Progenitor cell of endocrine pancreas (in vitro differentiated cells): ENCODE measurements around the gene ITIH1. TPM values are rescaled to one million over a fixed set of nuclear protein-coding genes. Genes with fewer than 3 reads are reported as not detected.

Source experiments
- DNase-seq: peaks from one replicate; pipeline ENCODE4 v3.0.0; 2021; ENCODE audit warnings: low spot score; ENCODE audit not compliant: unreplicated experiment
- H3K27ac Mint-ChIP-seq: 2 replicates; pipeline ENCODE4 v1.8.0; 2021; ENCODE audit warnings: mild to moderate bottlenecking, moderate library complexity, mixed read lengths
- H3K27me3 Mint-ChIP-seq: 2 replicates; pipeline ENCODE4 v1.8.0; 2021; ENCODE audit warnings: mixed read lengths
- H3K36me3 Mint-ChIP-seq: 2 replicates; pipeline ENCODE4 v1.8.0; 2022; ENCODE audit warnings: mixed read lengths; ENCODE audit not compliant: insufficient read depth
- H3K4me1 Mint-ChIP-seq: 2 replicates; pipeline ENCODE4 v1.8.0; 2021; ENCODE audit warnings: low read depth, mixed read lengths
- H3K4me3 Mint-ChIP-seq: 2 replicates; pipeline ENCODE4 v1.8.0; 2021; ENCODE audit warnings: low read depth, mild to moderate bottlenecking, moderate library complexity, mixed read lengths
- H3K9me3 Mint-ChIP-seq: 2 replicates; pipeline ENCODE4 v1.8.0; 2021; ENCODE audit warnings: low read depth, mixed read lengths
- total RNA-seq: library from RNA; stranded (reverse); gene quantifications from 2 replicates; pipeline ENCODE4 v1.2.1, GENCODE V29; 2021
- TF ChIP-seq, protein P1 (sequence below): fragments of 200-600 bp; sonication (generic); IDR thresholded peaks from one replicate; pipeline ENCODE4 v1.5.0; 2021; ENCODE audit warnings: antibody characterized with exemption, mild to moderate bottlenecking; ENCODE audit not compliant: unreplicated experiment

ITIH1 gene
- total RNA-seq, 1 donor from 2014 or later = 14.1 TPM

GRCh38 chr3:52839268-52839575 lies 61.8 kb downstream of the ITIH1 start:
- DNase-seq = no peak
- H3K4me3 Mint-ChIP-seq = no peak overlapping the region
- H3K27ac Mint-ChIP-seq = peak overlapping the region; percentile 83
- H3K4me1 Mint-ChIP-seq = peaks cover 17% of the 10 kb centered on the region
- no peaks in the 10 kb centered on the region for H3K9me3 Mint-ChIP-seq
- TF ChIP-seq, protein P1, sequence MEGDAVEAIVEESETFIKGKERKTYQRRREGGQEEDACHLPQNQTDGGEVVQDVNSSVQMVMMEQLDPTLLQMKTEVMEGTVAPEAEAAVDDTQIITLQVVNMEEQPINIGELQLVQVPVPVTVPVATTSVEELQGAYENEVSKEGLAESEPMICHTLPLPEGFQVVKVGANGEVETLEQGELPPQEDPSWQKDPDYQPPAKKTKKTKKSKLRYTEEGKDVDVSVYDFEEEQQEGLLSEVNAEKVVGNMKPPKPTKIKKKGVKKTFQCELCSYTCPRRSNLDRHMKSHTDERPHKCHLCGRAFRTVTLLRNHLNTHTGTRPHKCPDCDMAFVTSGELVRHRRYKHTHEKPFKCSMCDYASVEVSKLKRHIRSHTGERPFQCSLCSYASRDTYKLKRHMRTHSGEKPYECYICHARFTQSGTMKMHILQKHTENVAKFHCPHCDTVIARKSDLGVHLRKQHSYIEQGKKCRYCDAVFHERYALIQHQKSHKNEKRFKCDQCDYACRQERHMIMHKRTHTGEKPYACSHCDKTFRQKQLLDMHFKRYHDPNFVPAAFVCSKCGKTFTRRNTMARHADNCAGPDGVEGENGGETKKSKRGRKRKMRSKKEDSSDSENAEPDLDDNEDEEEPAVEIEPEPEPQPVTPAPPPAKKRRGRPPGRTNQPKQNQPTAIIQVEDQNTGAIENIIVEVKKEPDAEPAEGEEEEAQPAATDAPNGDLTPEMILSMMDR = no peak
- H3K36me3 Mint-ChIP-seq = peaks cover 1% of the 10 kb centered on the region
- H3K27me3 Mint-ChIP-seq = no peaks in the 10 kb centered on the region

- Mint-ChIP-seq H3K9me3 (no peaks in the 10 kb centered on the region), H3K27me3 (no peaks in the 10 kb centered on the region), H3K36me3 (peaks cover 1% of the 10 kb centered on the region), H3K4me3 (no peak overlapping the region), H3K27ac (peak overlapping the region; percentile 73), H3K4me1 (peaks cover 17% of the 10 kb centered on the region)
- TF ChIP-seq, protein P1 = no peak
- DNase-seq = no peak
These were observed 62.6 kb downstream of the ITIH1 start for GRCh38 chr3:52839892-52840545.

- no peak for DNase-seq
- H3K27me3 Mint-ChIP-seq = no peaks in the 10 kb centered on the region
- no peak overlapping the region for H3K4me3 Mint-ChIP-seq
- H3K36me3 Mint-ChIP-seq = peaks cover 1% of the 10 kb centered on the region
- no peak overlapping the region for H3K27ac Mint-ChIP-seq
- H3K4me1 Mint-ChIP-seq = peaks cover 13% of the 10 kb centered on the region
- H3K9me3 Mint-ChIP-seq = no peaks in the 10 kb centered on the region
- TF ChIP-seq, protein P1 = no peak
These were observed 64.0 kb downstream of the ITIH1 start for GRCh38 chr3:52841211-52841980.

Other genes starting within 250 kb of the ITIH1 start
- gene NT5DC2, start 243.7 kb upstream of the ITIH1 start, total RNA-seq = 269 and 271 TPM in 2 replicates
- gene UQCC5, start 241.0 kb upstream of the ITIH1 start, total RNA-seq = 14.2 and 18.9 TPM in 2 replicates
- gene PBRM1, start 91.7 kb upstream of the ITIH1 start, total RNA-seq = 128 and 131 TPM in 2 replicates
- 85.9 and 94.0 TPM in 2 replicates for gene GNL3, start 91.6 kb upstream of the ITIH1 start, total RNA-seq
- gene GLT8D1, start 71.8 kb upstream of the ITIH1 start, total RNA-seq = 76.4 and 79.8 TPM in 2 replicates
- 85.1 and 89.6 TPM in 2 replicates for gene SPCS1, start 71.5 kb upstream of the ITIH1 start, total RNA-seq
- 49.8 and 51.1 TPM in 2 replicates for gene NEK4, start 6.7 kb upstream of the ITIH1 start, total RNA-seq
- gene ITIH3, start 17.2 kb downstream of the ITIH1 start, total RNA-seq = 0.87 and 1.2 TPM in 2 replicates
- 2.9 and 9.7 TPM in 2 replicates for gene ITIH4, start 53.1 kb downstream of the ITIH1 start, total RNA-seq
- gene MUSTN1, start 57.4 kb downstream of the ITIH1 start, total RNA-seq = not detected in 2 replicates
- 17.4 and 18.4 TPM in 2 replicates for gene STIMATE, start 119.9 kb downstream of the ITIH1 start, total RNA-seq